SK-N-SH treated with all-trans-retinoic acid at 6 μM for 48 hours (cell line): ENCODE data around the gene DPYD.

Experiments
- CSRNP3 ChIP-seq: fragments of 250-450 bp; sonication (Bioruptor Pico); IDR thresholded peaks from 2 replicates; pipeline ENCODE4 v1.5.1; 2021; ENCODE audit warnings: mild to moderate bottlenecking, moderate library complexity
- GLIS3 ChIP-seq: fragments of 250-450 bp; sonication (Bioruptor Pico); IDR thresholded peaks from 2 replicates; pipeline ENCODE4 v1.5.0; 2020; ENCODE audit warnings: mild to moderate bottlenecking, moderate library complexity
- ISL1 ChIP-seq: fragments of 250-450 bp; sonication (Bioruptor Pico); IDR thresholded peaks from 2 replicates; pipeline ENCODE4 v2.1.2; 2022; ENCODE audit warnings: mild to moderate bottlenecking, moderate library complexity
- PATZ1 ChIP-seq: fragments of 250-450 bp; sonication (Bioruptor Pico); IDR thresholded peaks from 2 replicates; pipeline ENCODE4 v1.8.0; 2020; ENCODE audit warnings: mild to moderate bottlenecking, moderate library complexity, borderline replicate concordance
- RARB ChIP-seq: fragments of 250-450 bp; sonication (Bioruptor Pico); IDR thresholded peaks from 2 replicates; pipeline ENCODE4 v1.8.0; 2021; ENCODE audit warnings: mild to moderate bottlenecking, moderate library complexity
- TSHZ2 ChIP-seq: fragments of 250-450 bp; sonication (Bioruptor Pico); IDR thresholded peaks from 2 replicates; pipeline ENCODE4 v1.5.0; 2020; ENCODE audit warnings: mild to moderate bottlenecking, moderate library complexity
- ZFP3 ChIP-seq: fragments of 250-450 bp; sonication (Bioruptor Pico); IDR thresholded peaks from 2 replicates; pipeline ENCODE4 v1.5.0; 2020; ENCODE audit warnings: mild to moderate bottlenecking, moderate library complexity

GRCh38 chr1:97034651-97035050 is 886.2 kb downstream of the DPYD start:
- TF ChIP-seq GLIS3 (CRISPR knock-in tag): no peak
- no peak for TF ChIP-seq PATZ1 (CRISPR knock-in tag)
- TF ChIP-seq RARB (CRISPR knock-in tag): no peak
- TF ChIP-seq CSRNP3 (CRISPR knock-in tag): no peak
- TF ChIP-seq TSHZ2 (CRISPR knock-in tag): no peak
- TF ChIP-seq ISL1 (CRISPR knock-in tag): no peak
- no peak for TF ChIP-seq ZFP3 (CRISPR knock-in tag)
